ENCODE measurements around the gene IER3IP1. TPM values are rescaled to one million over a fixed set of nuclear protein-coding genes. Genes with fewer than 3 reads are reported as not detected.

Gene IER3IP1
- polyA plus RNA-seq, 1 donor (not counting 4 experiments of a cell fraction or from before 2014, with no cell fraction given) = 17.5 TPM

GRCh38 chr18:47110492-47111274 is 65.5 kb downstream of the IER3IP1 start:
- dilution Hi-C loops (cut with MboI; ENCODE audit: extremely low pct_ligation_motif_present, low sequenced_read_pairs) = no loop called here
- DNase-seq (ENCODE audit: low read depth, low spot score) (no peak), FAIRE-seq (no peak)
- Histone ChIP-seq H3K79me2 (ENCODE audit: control insufficient read depth, insufficient read depth, low read length) (no peaks in the 10 kb centered on the region), H2AFZ (ENCODE audit: control insufficient read depth, low read length) (no peak overlapping the region), H3K9me1 (ENCODE audit: control insufficient read depth, extremely low read depth, insufficient read depth, low read length) (no peaks in the 10 kb centered on the region), H3K9ac (ENCODE audit: control insufficient read depth, extremely low read depth, insufficient read depth, low read length) (no peak overlapping the region), H3K27me3 (ENCODE audit: control insufficient read depth, extremely low read depth, insufficient read depth, low read length) (no peaks in the 10 kb centered on the region), H3K36me3 (ENCODE audit: control insufficient read depth in 2 of 2, extremely low read depth in 1 of 2, insufficient read depth in 2 of 2, low read length in 2 of 2) (peaks cover 10 to 21% of the 10 kb centered on the region in 2 experiments), H3K4me1 (ENCODE audit: control insufficient read depth, extremely low read depth, insufficient read depth, low read length) (no peaks in the 10 kb centered on the region), H3K4me3 (ENCODE audit: control insufficient read depth in 2 of 3, extremely low read depth in 1 of 3, insufficient read depth in 2 of 3, low read depth in 1 of 3, low read length in 3 of 3) (no peak overlapping the region), H3K27ac (ENCODE audit: control insufficient read depth, insufficient read depth, low read length) (no peak overlapping the region), H3K4me2 (ENCODE audit: control insufficient read depth, extremely low read depth, insufficient read depth, low read depth, low read length) (no peak overlapping the region), H4K20me1 (ENCODE audit: control insufficient read depth, extremely low read depth, insufficient read depth, low read length) (no peaks in the 10 kb centered on the region), H3K9me3 (ENCODE audit: control insufficient read depth, low read depth, low read length) (no peaks in the 10 kb centered on the region)
- TF ChIP-seq CTCF (optimal IDR thresholded peaks at IDR 0.05 in 1 of 3, IDR thresholded peaks at IDR 0.05 in 1 of 3, conservative IDR thresholded peaks at IDR 0.05 in 1 of 3; ENCODE audit: extremely low read depth in 1 of 3, insufficient read depth in 2 of 3, low read length in 3 of 3) (no peak), EZH2 (IDR thresholded peaks at IDR 0.05; ENCODE audit: low read length) (no peak)

GRCh38 chr18:47109720-47110119 is 66.4 kb downstream of the IER3IP1 start:
- DNase-seq (ENCODE audit: low read depth, low spot score) (no peak), FAIRE-seq (no peak)
- H3K4me1 ChIP-seq (ENCODE audit: control insufficient read depth, extremely low read depth, insufficient read depth, low read length) = no peaks in the 10 kb centered on the region
- no peak overlapping the region for H2AFZ ChIP-seq (ENCODE audit: control insufficient read depth, low read length)
- no peaks in the 10 kb centered on the region for H3K79me2 ChIP-seq (ENCODE audit: control insufficient read depth, insufficient read depth, low read length)
- H3K4me2 ChIP-seq (ENCODE audit: control insufficient read depth, extremely low read depth, insufficient read depth, low read depth, low read length) = no peak overlapping the region
- H4K20me1 ChIP-seq (ENCODE audit: control insufficient read depth, extremely low read depth, insufficient read depth, low read length) = no peaks in the 10 kb centered on the region
- no peaks in the 10 kb centered on the region for H3K9me1 ChIP-seq (ENCODE audit: control insufficient read depth, extremely low read depth, insufficient read depth, low read length)
- H3K36me3 ChIP-seq (ENCODE audit: control insufficient read depth in 2 of 2, extremely low read depth in 1 of 2, insufficient read depth in 2 of 2, low read length in 2 of 2) = peaks cover 6 to 20% of the 10 kb centered on the region in 2 experiments
- H3K27me3 ChIP-seq (ENCODE audit: control insufficient read depth, extremely low read depth, insufficient read depth, low read length) = no peaks in the 10 kb centered on the region
- no peak overlapping the region for H3K9ac ChIP-seq (ENCODE audit: control insufficient read depth, extremely low read depth, insufficient read depth, low read length)
- no peak overlapping the region for H3K4me3 ChIP-seq (ENCODE audit: control insufficient read depth in 2 of 3, extremely low read depth in 1 of 3, insufficient read depth in 2 of 3, low read depth in 1 of 3, low read length in 3 of 3)
- no peak overlapping the region for H3K27ac ChIP-seq (ENCODE audit: control insufficient read depth, insufficient read depth, low read length)
- TF ChIP-seq EZH2 (IDR thresholded peaks at IDR 0.05; ENCODE audit: low read length) (no peak), CTCF (optimal IDR thresholded peaks at IDR 0.05 in 1 of 3, IDR thresholded peaks at IDR 0.05 in 1 of 3, conservative IDR thresholded peaks at IDR 0.05 in 1 of 3; ENCODE audit: extremely low read depth in 1 of 3, insufficient read depth in 2 of 3, low read length in 3 of 3) (no peak)
- dilution Hi-C loops (cut with MboI; ENCODE audit: extremely low pct_ligation_motif_present, low sequenced_read_pairs) = no loop called here
- H3K9me3 ChIP-seq (ENCODE audit: control insufficient read depth, low read depth, low read length) = no peaks in the 10 kb centered on the region
